GM21717 (cell line): Measurements from ENCODE around the gene SHOC1.
A peak's percentile ranks its signal among the peaks of the same experiment; 100 is the strongest.
"Not testable (repeated sequence)": the region's sequence is repeated elsewhere in the genome, so short reads cannot be mapped to it uniquely, and the experiment has no call there.

Experiments
- ATAC-seq: cut with Tn5 transposase; IDR thresholded peaks from one replicate; pipeline ENCODE4 v1.9.1; 2021; ENCODE audit warnings: mild to moderate bottlenecking, moderate library complexity; ENCODE audit not compliant: unreplicated experiment

The SHOC1 gene

GRCh38 chr9:111805830-111806241, 11.1 kb upstream of the SHOC1 start:
- ATAC-seq = no peak

- ATAC-seq = no peak
Observed at GRCh38 chr9:111805262-111805661, 10.5 kb upstream of the SHOC1 start.

- ATAC-seq = no peak
Observed at GRCh38 chr9:111804636-111805035, 9.9 kb upstream of the SHOC1 start.

GRCh38 chr9:111803924-111804323, 9.2 kb upstream of the SHOC1 start:
- no peak for ATAC-seq

- no peak for ATAC-seq
Observed at GRCh38 chr9:111799915-111800526, 5.3 kb upstream of the SHOC1 start.

GRCh38 chr9:111799506-111799905, 4.8 kb upstream of the SHOC1 start:
- no peak for ATAC-seq

GRCh38 chr9:111798786-111799185, 4.0 kb upstream of the SHOC1 start:
- ATAC-seq = no peak

- no peak for ATAC-seq
Observed at GRCh38 chr9:111795557-111795839, 761 bp upstream of the SHOC1 start.

- not testable (repeated sequence) for ATAC-seq
Observed at GRCh38 chr9:111791821-111792220, 2.9 kb downstream of the SHOC1 start.

GRCh38 chr9:111789881-111790280, 4.9 kb downstream of the SHOC1 start:
- ATAC-seq = no peak

GRCh38 chr9:111783857-111784256, 10.9 kb downstream of the SHOC1 start:
- no peak for ATAC-seq

- ATAC-seq = no peak
Observed at GRCh38 chr9:111783424-111783823, 11.3 kb downstream of the SHOC1 start.

GRCh38 chr9:111766066-111766465, 28.7 kb downstream of the SHOC1 start:
- ATAC-seq = no peak

GRCh38 chr9:111762556-111762955, 32.2 kb downstream of the SHOC1 start:
- no peak for ATAC-seq

- peak; percentile 62 for ATAC-seq
Observed at GRCh38 chr9:111759762-111760639, 34.7 kb downstream of the SHOC1 start.

- ATAC-seq = no peak
Observed at GRCh38 chr9:111754800-111755199, 39.9 kb downstream of the SHOC1 start.

GRCh38 chr9:111752455-111752854, 42.3 kb downstream of the SHOC1 start:
- no peak for ATAC-seq
